ENCODE results near the gene GALNT17.

DNA sequence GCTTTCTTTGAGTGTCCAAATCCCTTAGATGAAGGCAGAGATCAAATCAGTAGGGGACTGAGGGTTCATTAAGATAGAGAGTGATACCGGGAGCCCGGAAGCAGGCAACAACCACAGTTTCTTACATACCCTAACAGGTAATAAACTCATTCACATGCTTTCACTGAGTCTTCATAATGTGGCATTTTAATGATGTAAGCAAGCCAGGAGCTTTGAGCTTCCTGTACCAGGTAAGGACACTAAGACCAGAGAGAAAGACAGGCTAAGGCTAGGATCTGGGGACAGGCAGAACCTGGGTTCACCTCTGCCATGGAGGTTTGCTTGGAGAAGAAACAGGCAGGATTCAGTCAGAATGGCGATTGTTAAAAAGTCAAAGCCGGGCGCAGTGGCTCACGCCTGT lies 618.3 kb downstream of the GALNT17 start:
- TF ChIP-seq, protein P1, sequence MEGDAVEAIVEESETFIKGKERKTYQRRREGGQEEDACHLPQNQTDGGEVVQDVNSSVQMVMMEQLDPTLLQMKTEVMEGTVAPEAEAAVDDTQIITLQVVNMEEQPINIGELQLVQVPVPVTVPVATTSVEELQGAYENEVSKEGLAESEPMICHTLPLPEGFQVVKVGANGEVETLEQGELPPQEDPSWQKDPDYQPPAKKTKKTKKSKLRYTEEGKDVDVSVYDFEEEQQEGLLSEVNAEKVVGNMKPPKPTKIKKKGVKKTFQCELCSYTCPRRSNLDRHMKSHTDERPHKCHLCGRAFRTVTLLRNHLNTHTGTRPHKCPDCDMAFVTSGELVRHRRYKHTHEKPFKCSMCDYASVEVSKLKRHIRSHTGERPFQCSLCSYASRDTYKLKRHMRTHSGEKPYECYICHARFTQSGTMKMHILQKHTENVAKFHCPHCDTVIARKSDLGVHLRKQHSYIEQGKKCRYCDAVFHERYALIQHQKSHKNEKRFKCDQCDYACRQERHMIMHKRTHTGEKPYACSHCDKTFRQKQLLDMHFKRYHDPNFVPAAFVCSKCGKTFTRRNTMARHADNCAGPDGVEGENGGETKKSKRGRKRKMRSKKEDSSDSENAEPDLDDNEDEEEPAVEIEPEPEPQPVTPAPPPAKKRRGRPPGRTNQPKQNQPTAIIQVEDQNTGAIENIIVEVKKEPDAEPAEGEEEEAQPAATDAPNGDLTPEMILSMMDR (IDR thresholded peaks at IDR 0.05), result no peak
- TF ChIP-seq POLR2A (IDR thresholded peaks at IDR 0.05), result no peak

All from heart left ventricle (tissue), 13 donors.